GM20431 (cell line): ENCODE results near the gene CBARP.

Experiments
- in situ Hi-C: fragments of 300-500 bp; cut with MseI, MboI; formaldehyde crosslinking; loops from one replicate; pipeline ENCODE4 v1.15.0; 2020; ENCODE audit warnings: low sequenced_read_pairs; ENCODE audit not compliant: unreplicated experiment

CBARP gene

GRCh38 chr19:1244693-1245451, 7.1 kb upstream of the CBARP start:
- in situ Hi-C loops = no loop called here

- in situ Hi-C loops = no loop called here
Measured at GRCh38 chr19:1243768-1244692, 6.2 kb upstream of the CBARP start.

- in situ Hi-C loops = no loop called here
Measured at GRCh38 chr19:1241417-1242095, 3.8 kb upstream of the CBARP start, which contains the start of gene ATP5F1D. ATP5F1D (plus strand) TSS chr19:1241751; CDS start chr19:1241851, 100 bp downstream.

GRCh38 chr19:1240925-1241324, 3.1 kb upstream of the CBARP start:
- in situ Hi-C loops = no loop called here

- in situ Hi-C loops = no loop called here
Measured at GRCh38 chr19:1239796-1240737, 2.3 kb upstream of the CBARP start.

- in situ Hi-C loops = no loop called here
Measured at GRCh38 chr19:1239420-1239795, 1.6 kb upstream of the CBARP start.

- in situ Hi-C loops = no loop called here
Measured at GRCh38 chr19:1238369-1239303, 831 bp upstream of the CBARP start.

- in situ Hi-C loops = no loop called here
Measured at GRCh38 chr19:1237027-1237659, 662 bp downstream of the CBARP start.

GRCh38 chr19:1236576-1236975, 1.2 kb downstream of the CBARP start:
- in situ Hi-C loops = no loop called here

- in situ Hi-C loops = no loop called here
Measured at GRCh38 chr19:1235625-1236538, 1.9 kb downstream of the CBARP start.

- in situ Hi-C loops = no loop called here
Measured at GRCh38 chr19:1234955-1235380, 2.8 kb downstream of the CBARP start.

- in situ Hi-C loops = no loop called here
Measured at GRCh38 chr19:1234051-1234954, 3.5 kb downstream of the CBARP start.

GRCh38 chr19:1233115-1233667, 4.6 kb downstream of the CBARP start:
- in situ Hi-C loops = no loop called here

- in situ Hi-C loops = no loop called here
Measured at GRCh38 chr19:1232652-1233072, 5.1 kb downstream of the CBARP start.

- in situ Hi-C loops = no loop called here
Measured at GRCh38 chr19:1231729-1232637, 5.8 kb downstream of the CBARP start.
